H1 (cell line): Measurements from ENCODE around the gene TXNDC5. TPM values are rescaled to one million over a fixed set of nuclear protein-coding genes. Genes with fewer than 3 reads are reported as not detected.

ENCODE experiments used
- CTCF ChIA-PET: fragments of 300-600 bp; sonication (Branson Sonifier 250); formaldehyde crosslinking; loops from one replicate; lab custom pipeline; 2021; ENCODE audit not compliant: partially characterized antibody; lab: Charles Lee
- POLR2A ChIA-PET: fragments of 300-600 bp; sonication (Branson Sonifier 250); formaldehyde crosslinking; loops from one replicate; lab custom pipeline; 2021; ENCODE audit warnings: inconsistent platforms; ENCODE audit not compliant: partially characterized antibody; lab: Charles Lee
- DNase-seq, 2 experiments: peaks; one replicate each; pipeline versions ENCODE4 v3.0.0 to v3.0.0-alpha.2; 2010 to 2022; ENCODE audit warnings: low spot score in 2 of 2, low read depth in 1 of 2, mixed read lengths in 1 of 2
- FAIRE-seq: peaks from 2 replicates; lab custom pipeline; 2011; peaks lifted over from hg19 to GRCh38; lab: Jason Lieb, UNC
- H2AFZ ChIP-seq: 2 replicates; pipeline ENCODE4 v1.8.1; 2012; ENCODE audit warnings: low read length, inconsistent platforms
- H2AK5ac ChIP-seq: 2 replicates; pipeline ENCODE4 v1.6.1; 2013; ENCODE audit warnings: low read depth, low read length
- H2BK120ac ChIP-seq: replicated peaks from 2 replicates; pipeline ENCODE3; 2013; ENCODE audit warnings: low read depth, low read length, inconsistent platforms
- H2BK12ac ChIP-seq: 2 replicates; pipeline ENCODE4 v1.6.1; 2013; ENCODE audit warnings: low read depth, low read length
- H2BK15ac ChIP-seq: 2 replicates; pipeline ENCODE4 v1.6.1; 2013; ENCODE audit warnings: low read length
- H2BK20ac ChIP-seq: 2 replicates; pipeline ENCODE4 v1.6.1; 2013; ENCODE audit warnings: low read length
- H2BK5ac ChIP-seq: 2 replicates; pipeline ENCODE4 v1.6.1; 2013; ENCODE audit warnings: low read depth, low read length
- H3K14ac ChIP-seq: 2 replicates; pipeline ENCODE4 v1.6.1; 2013; ENCODE audit warnings: inconsistent platforms; ENCODE audit not compliant: insufficient read length
- H3K18ac ChIP-seq: 2 replicates; pipeline ENCODE4 v1.6.1; 2013; ENCODE audit warnings: low read length; ENCODE audit errors: extremely low read depth
- H3K23ac ChIP-seq: 2 replicates; pipeline ENCODE4 v1.6.1; 2013; ENCODE audit warnings: inconsistent platforms; ENCODE audit not compliant: insufficient read length
- H3K23me2 ChIP-seq: 2 replicates; pipeline ENCODE4 v1.6.1; 2013; ENCODE audit warnings: low read depth, low read length
- H3K27ac ChIP-seq: 2 replicates; pipeline ENCODE4 v1.6.1; 2011; ENCODE audit warnings: low read depth, low read length, inconsistent platforms
- H3K27me3 ChIP-seq, 4 experiments: replicated peaks in 1 of 4; 1 replicate in 1 of 4; 2 replicates in 3 of 4; pipeline versions ENCODE4 v1.6.1 to v1.8.1; 2011 to 2013; ENCODE audit warnings: low read length in 3 of 4, mild to moderate bottlenecking in 3 of 4, inconsistent platforms in 2 of 4, mixed read lengths in 2 of 4, moderate library complexity in 1 of 4; ENCODE audit not compliant: control insufficient read depth in 3 of 4, insufficient read depth in 3 of 4; ENCODE audit errors: extremely low read depth in 1 of 4
- H3K36me3 ChIP-seq, 4 experiments: 2 replicates each; pipeline versions ENCODE4 v1.6.1 to v1.8.1; 2011 to 2013; ENCODE audit warnings: mild to moderate bottlenecking in 4 of 4, low read length in 3 of 4, moderate library complexity in 2 of 4, control low read depth in 1 of 4, inconsistent platforms in 1 of 4; ENCODE audit not compliant: insufficient read depth in 4 of 4, control insufficient read depth in 2 of 4
- H3K4ac ChIP-seq: replicated peaks from 2 replicates; pipeline ENCODE3; 2013; ENCODE audit warnings: low read length, low read depth, mixed read lengths, inconsistent platforms; ENCODE audit not compliant: insufficient read length
- H3K4me1 ChIP-seq, 4 experiments: replicated peaks in 1 of 4; 1 replicate in 1 of 4; 2 replicates in 3 of 4; pipeline versions ENCODE4 v1.6.1 to v1.8.1; 2011 to 2013; ENCODE audit warnings: low read length in 3 of 4, inconsistent platforms in 2 of 4, mixed read lengths in 1 of 4; ENCODE audit not compliant: insufficient read depth in 4 of 4, control insufficient read depth in 3 of 4
- H3K4me2 ChIP-seq, 2 experiments: 2 replicates each; pipeline versions ENCODE4 v1.6.1 to v1.8.1; 2011 to 2013; ENCODE audit warnings: low read depth in 2 of 2, low read length in 2 of 2, control low read depth in 1 of 2, inconsistent platforms in 1 of 2, mild to moderate bottlenecking in 1 of 2; ENCODE audit not compliant: insufficient read depth in 1 of 2
- H3K4me3 ChIP-seq, 4 experiments: fragments of 200-600, 300-600 bp in 1 of 4; sonication (generic), shearing (Covaris generic), sonication (Bioruptor Twin) in 1 of 4; 2 replicates each; pipeline versions ENCODE4 v1.5.1 to v1.8.1; 2011 to 2016; ENCODE audit warnings: low read length in 4 of 4, low read depth in 3 of 4, control low read depth in 2 of 4, inconsistent platforms in 2 of 4, mild to moderate bottlenecking in 2 of 4, mixed read lengths in 1 of 4, moderate library complexity in 1 of 4; ENCODE audit not compliant: insufficient read depth in 2 of 4; ENCODE audit errors: extremely low read depth in 1 of 4
- H3K56ac ChIP-seq: replicated peaks from 2 replicates; pipeline ENCODE3; 2013; ENCODE audit warnings: low read depth, mild to moderate bottlenecking, mixed read lengths, low read length, inconsistent platforms; ENCODE audit not compliant: insufficient read length
- H3K79me1 ChIP-seq: 2 replicates; pipeline ENCODE4 v1.6.1; 2013; ENCODE audit warnings: low read depth, low read length, control low read depth
- H3K79me2 ChIP-seq, 2 experiments: 2 replicates each; pipeline versions ENCODE4 v1.6.1 to v1.8.1; 2012 to 2013; ENCODE audit warnings: low read length in 2 of 2, mild to moderate bottlenecking in 2 of 2, inconsistent platforms in 1 of 2; ENCODE audit not compliant: insufficient read depth in 2 of 2, control insufficient read depth in 1 of 2
- H3K9ac ChIP-seq, 4 experiments: replicated peaks in 1 of 4; 1 replicate in 1 of 4; 2 replicates in 3 of 4; pipeline versions ENCODE4 v1.6.1 to v1.8.1; 2011 to 2013; ENCODE audit warnings: low read depth in 3 of 4, low read length in 3 of 4, control low read depth in 2 of 4, mild to moderate bottlenecking in 2 of 4, moderate library complexity in 2 of 4, inconsistent platforms in 1 of 4; ENCODE audit errors: extremely low read depth in 1 of 4
- H3K9me3 ChIP-seq, 2 experiments: 2 replicates each; pipeline versions ENCODE4 v1.6.1 to v1.8.1; 2012 to 2013; ENCODE audit warnings: mild to moderate bottlenecking in 2 of 2, moderate library complexity in 2 of 2, control low read depth in 1 of 2, inconsistent platforms in 1 of 2, low read depth in 1 of 2, low read length in 1 of 2, mixed read lengths in 1 of 2; ENCODE audit not compliant: insufficient read depth in 2 of 2
- H4K20me1 ChIP-seq, 2 experiments: replicated peaks in 1 of 2; 2 replicates each; pipeline versions ENCODE3 to v1.8.1; 2011 to 2013; ENCODE audit warnings: inconsistent platforms in 2 of 2, low read length in 2 of 2, mild to moderate bottlenecking in 1 of 2; ENCODE audit not compliant: insufficient read depth in 2 of 2, control insufficient read depth in 1 of 2
- H4K5ac ChIP-seq: 2 replicates; pipeline ENCODE4 v1.6.1; 2013; ENCODE audit warnings: low read length, low read depth, mixed read lengths, inconsistent platforms; ENCODE audit not compliant: insufficient read length
- H4K8ac ChIP-seq: 2 replicates; pipeline ENCODE4 v1.8.0; 2013; ENCODE audit warnings: mild to moderate bottlenecking, moderate library complexity, low read length, inconsistent platforms; ENCODE audit not compliant: insufficient read depth; ENCODE audit errors: extremely low read depth
- H4K91ac ChIP-seq: replicated peaks from 2 replicates; pipeline ENCODE3; 2013; ENCODE audit warnings: low read length, mixed read lengths, inconsistent platforms; ENCODE audit not compliant: insufficient read length
- ATF3 ChIP-seq: IDR thresholded peaks from 2 replicates; pipeline ENCODE4 v1.6.1; 2011; ENCODE audit warnings: low read depth, mild to moderate bottlenecking, low read length; ENCODE audit not compliant: insufficient read depth
- CREB1 ChIP-seq: IDR thresholded peaks from 2 replicates; pipeline ENCODE4 v1.6.1; 2012; ENCODE audit warnings: inconsistent platforms
- E2F6 ChIP-seq: IDR thresholded peaks from 2 replicates; pipeline ENCODE4 v1.6.1; 2012; ENCODE audit warnings: inconsistent platforms
- KDM1A ChIP-seq: fragments of 200-600, 300-600 bp; sonication (generic); IDR thresholded peaks from 2 replicates; pipeline ENCODE4 v1.7.1; 2016; ENCODE audit warnings: mild to moderate bottlenecking, low read length, borderline replicate concordance
- NANOG ChIP-seq: IDR thresholded peaks from 2 replicates; pipeline ENCODE4 v1.6.1; 2011; ENCODE audit warnings: low read length, low read depth, mild to moderate bottlenecking, inconsistent platforms; ENCODE audit not compliant: insufficient read depth, poor library complexity, severe bottlenecking
- PHF8 ChIP-seq: fragments of 200-600 bp; sonication (generic); conservative IDR thresholded peaks from 2 replicates; pipeline ENCODE4 v1.7.1; 2012; ENCODE audit warnings: low read depth, mild to moderate bottlenecking, inconsistent platforms, low read length, moderate library complexity
- POLR2AphosphoS5 ChIP-seq: IDR thresholded peaks from 2 replicates; pipeline ENCODE4 v1.6.1; 2011; ENCODE audit warnings: low read depth, low read length
- RFX5 ChIP-seq: IDR thresholded peaks from 2 replicates; pipeline ENCODE4 v1.6.1; 2011; ENCODE audit warnings: low read depth, low read length, improper control_type of control experiment, borderline replicate concordance
- RNF2 ChIP-seq: fragments of 200-900, 300-1000 bp; sonication (generic); IDR thresholded peaks from 2 replicates; pipeline ENCODE4 v1.7.1; 2016; ENCODE audit warnings: borderline replicate concordance, low read depth, mild to moderate bottlenecking, antibody characterized with exemption, low read length; ENCODE audit not compliant: poor library complexity, severe bottlenecking; ENCODE audit errors: missing control alignments
- SIRT6 ChIP-seq: IDR thresholded peaks from one replicate; pipeline ENCODE4 v1.7.1; 2012; ENCODE audit warnings: low read length, inconsistent platforms
- SP1 ChIP-seq: IDR thresholded peaks from 2 replicates; pipeline ENCODE4 v1.6.1; 2011; ENCODE audit warnings: low read depth, low read length
- SRF ChIP-seq: IDR thresholded peaks from 2 replicates; pipeline ENCODE4 v1.6.1; 2011; ENCODE audit warnings: mild to moderate bottlenecking, low read depth, low read length, moderate library complexity
- TBP ChIP-seq: IDR thresholded peaks from 2 replicates; pipeline ENCODE4 v1.6.1; 2011; ENCODE audit warnings: low read depth, low read length, improper control_type of control experiment
- ZNF274 ChIP-seq: IDR thresholded peaks from 2 replicates; pipeline ENCODE4 v1.7.0; 2012; ENCODE audit warnings: low read length, borderline replicate concordance; ENCODE audit errors: extremely low read depth
- WGBS, 2 experiments: shearing (Covaris generic) in 1 of 2; methylation state at CpG; one replicate each; pipeline versions ENCODE4 v1.1.6 to v1.1.7; 2013 to 2015; ENCODE audit warnings: low lambda C conversion rate in 2 of 2, mixed read lengths in 2 of 2, inconsistent platforms in 1 of 2, low coverage in 1 of 2, missing lambda C conversion rate in 1 of 2; ENCODE audit not compliant: insufficient replicate concordance in 2 of 2, insufficient coverage in 1 of 2, insufficient read length in 1 of 2; ENCODE audit errors: extremely low coverage in 1 of 2, missing lambda C conversion rate in 1 of 2; 5-methylcytosine and 5-hydroxymethylcytosine counted together
- polyA plus RNA-seq, 7 experiments: library from polyadenylated mRNA; depleted of rRNA in 3 of 7; stranded (reverse) in 5 of 7; unstranded in 2 of 7; fragments of >200 nt in 5 of 7; fragments of 200-250 nt in 2 of 7; gene quantifications; 1 replicate in 5 of 7; 2 replicates in 1 of 7; 4 replicates in 1 of 7; pipeline versions ENCODE4 v1.2.1 to v1.2.3, GENCODE V29; 2011 to 2013; ENCODE audit warnings: missing spikeins in 2 of 7, mixed read lengths in 2 of 7
- total RNA-seq: library from RNA; stranded (reverse); fragmentation: NEBNext Ultra II Directional; extraction: Animal tissue kit (Norgen Biotek cat#: 25700); gene quantifications from 2 replicates; pipeline ENCODE4 v1.2.1, GENCODE V29; 2021

TXNDC5 gene
- total and polyA plus RNA-seq, 2 of the 8 experiments (the other 6 are each of a cell fraction or from before 2014, with no cell fraction given): 114 to 172 TPM

GRCh38 chr6:7895125-7895423 lies 15.5 kb downstream of the TXNDC5 start:
- H2BK5ac ChIP-seq: no peak overlapping the region
- H3K23me2 ChIP-seq: no peaks in the 10 kb centered on the region
- no peak overlapping the region for H2BK15ac ChIP-seq
- 90% methylated on average over 7 of the region's 7 CpGs; no CpG with 5 or more reads in 1 of the 2 experiments for WGBS, 2 experiments
- no peak overlapping the region for H2AFZ ChIP-seq
- no peak overlapping the region for H4K91ac ChIP-seq
- no peak overlapping the region for H2BK120ac ChIP-seq
- H3K18ac ChIP-seq: no peak overlapping the region
- no peak overlapping the region for H3K27ac ChIP-seq
- no peak overlapping the region for H3K4ac ChIP-seq
- H3K56ac ChIP-seq: no peak overlapping the region
- FAIRE-seq (no peak), DNase-seq (no peak)
- H3K9me3 ChIP-seq: no peaks in the 10 kb centered on the region
- no peak overlapping the region for H2BK20ac ChIP-seq
- H3K14ac ChIP-seq: no peak overlapping the region
- no peak overlapping the region for H2AK5ac ChIP-seq
- ChIA-PET CTCF (interaction anchor here (0.8 to 1.1 kb wide), 3 partner anchors 10 to 196 kb away, joined by 3 to 4 read pairs (median 3); no protein-coding TSS in a partner anchor), POLR2A (no interaction called here)
- H4K20me1 ChIP-seq: peaks cover 2 to 7% of the 10 kb centered on the region in 2 experiments
- H3K9ac ChIP-seq: no peak overlapping the region
- H4K8ac ChIP-seq: no peak overlapping the region
- H3K27me3 ChIP-seq: no peaks in the 10 kb centered on the region
- H3K4me3 ChIP-seq: no peak overlapping the region
- no peaks in the 10 kb centered on the region for H3K79me2 ChIP-seq
- H4K5ac ChIP-seq: no peak overlapping the region
- H3K23ac ChIP-seq: no peak overlapping the region
- no peaks in the 10 kb centered on the region for H3K4me1 ChIP-seq
- peaks cover 41 to 86% (median 75%) of the 10 kb centered on the region in 4 experiments for H3K36me3 ChIP-seq
- H3K79me1 ChIP-seq: no peaks in the 10 kb centered on the region
- no peak overlapping the region for H2BK12ac ChIP-seq
- no peak overlapping the region for H3K4me2 ChIP-seq
- TF ChIP-seq E2F6 (no peak), POLR2AphosphoS5 (no peak), KDM1A (no peak), TBP (no peak), RFX5 (no peak), SIRT6 (no peak), ZNF274 (no peak), CREB1 (no peak), NANOG (no peak), SP1 (no peak), PHF8 (no peak), SRF (no peak), ATF3 (no peak), RNF2 (no peak)
